GM21381 (cell line): ENCODE results near the gene SLC24A3.

Source experiments
- ATAC-seq: cut with Tn5 transposase; IDR thresholded peaks from one replicate; pipeline ENCODE4 v1.9.1; 2021; ENCODE audit warnings: mild to moderate bottlenecking, moderate library complexity; ENCODE audit not compliant: unreplicated experiment

The SLC24A3 gene

GRCh38 chr20:19528286-19529030, 316.0 kb downstream of the SLC24A3 start:
- ATAC-seq = no peak

GRCh38 chr20:19530006-19530405, 317.6 kb downstream of the SLC24A3 start:
- ATAC-seq = no peak

- ATAC-seq = no peak
These were observed 319.0 kb downstream of the SLC24A3 start for GRCh38 chr20:19531446-19531845.

GRCh38 chr20:19538556-19538955, 326.1 kb downstream of the SLC24A3 start:
- no peak for ATAC-seq

- ATAC-seq = no peak
These were observed 326.7 kb downstream of the SLC24A3 start for GRCh38 chr20:19539191-19539590.

- ATAC-seq = no peak
These were observed 327.9 kb downstream of the SLC24A3 start for GRCh38 chr20:19540392-19540791.

- no peak for ATAC-seq
These were observed 330.7 kb downstream of the SLC24A3 start for GRCh38 chr20:19543101-19543500.

- ATAC-seq = no peak
These were observed 332.2 kb downstream of the SLC24A3 start for GRCh38 chr20:19544684-19545083.

GRCh38 chr20:19546648-19547047, 334.2 kb downstream of the SLC24A3 start:
- ATAC-seq = no peak

- no peak for ATAC-seq
These were observed 335.1 kb downstream of the SLC24A3 start for GRCh38 chr20:19547547-19547946.

GRCh38 chr20:19549896-19550295, 337.5 kb downstream of the SLC24A3 start:
- ATAC-seq = no peak

- ATAC-seq = no peak
These were observed 340.1 kb downstream of the SLC24A3 start for GRCh38 chr20:19552221-19553180.

- no peak for ATAC-seq
These were observed 342.2 kb downstream of the SLC24A3 start for GRCh38 chr20:19554666-19555065.

GRCh38 chr20:19555726-19556125, 343.3 kb downstream of the SLC24A3 start:
- ATAC-seq = no peak

GRCh38 chr20:19557291-19557690, 344.8 kb downstream of the SLC24A3 start:
- no peak for ATAC-seq

GRCh38 chr20:19560881-19561480, 348.5 kb downstream of the SLC24A3 start:
- no peak for ATAC-seq

- no peak for ATAC-seq
These were observed 350.0 kb downstream of the SLC24A3 start for GRCh38 chr20:19562426-19562825.

- ATAC-seq = no peak
These were observed 351.8 kb downstream of the SLC24A3 start for GRCh38 chr20:19564261-19564660.

- no peak for ATAC-seq
These were observed 353.3 kb downstream of the SLC24A3 start for GRCh38 chr20:19565736-19566135.

GRCh38 chr20:19566226-19566945, 353.9 kb downstream of the SLC24A3 start:
- no peak for ATAC-seq

- ATAC-seq = no peak
These were observed 355.7 kb downstream of the SLC24A3 start for GRCh38 chr20:19568128-19568527.
